BLaER1 treated with 17β-estradiol and CSF1 and Interleukin-3, amounts not matched to agents 10 nM and 100 nM (cell line): Measurements from ENCODE around the gene AKAP8L.
"Not testable (repeated sequence)": the region's sequence is repeated elsewhere in the genome, so short reads cannot be mapped to it uniquely, and the experiment has no call there.

Experiments
- H3K27ac ChIP-seq, 11 experiments: shearing (Covaris generic); formaldehyde crosslinking; 2 replicates each; pipeline ENCODE4 v1.8.1; 2022
- H3K27me3 ChIP-seq, 11 experiments: shearing (Covaris generic); formaldehyde crosslinking; 2 replicates each; pipeline ENCODE4 v1.8.1; 2022
- H3K36me3 ChIP-seq, 11 experiments: shearing (Covaris generic); formaldehyde crosslinking; 2 replicates each; pipeline ENCODE4 v1.8.1; 2022
- H3K4me1 ChIP-seq, 10 experiments: shearing (Covaris generic); formaldehyde crosslinking; 2 replicates each; pipeline ENCODE4 v1.8.1; 2022
- H3K4me2 ChIP-seq, 11 experiments: shearing (Covaris generic); formaldehyde crosslinking; 2 replicates each; pipeline ENCODE4 v1.8.1; 2022
- H3K4me3 ChIP-seq, 10 experiments: shearing (Covaris generic); formaldehyde crosslinking; 2 replicates each; pipeline ENCODE4 v1.8.1; 2022
- H3K9ac ChIP-seq, 11 experiments: shearing (Covaris generic); formaldehyde crosslinking; 2 replicates each; pipeline ENCODE4 v1.8.1; 2022
- H3K9me3 ChIP-seq, 11 experiments: shearing (Covaris generic); formaldehyde crosslinking; replicated peaks in 1 of 11; 2 replicates each; pipeline ENCODE4 v1.8.1; 2022
- H4K20me1 ChIP-seq, 11 experiments: shearing (Covaris generic); formaldehyde crosslinking; 2 replicates each; pipeline ENCODE4 v1.8.1; 2022
- Cebpa-rat ChIP-seq, 11 experiments: shearing (Covaris generic); IDR thresholded peaks; 2 replicates each; pipeline ENCODE4 v1.8.1; 2022

Gene AKAP8L

GRCh38 chr19:15398501-15399233 lies 20.1 kb downstream of the AKAP8L start:
- Histone ChIP-seq H3K4me2 (peak overlapping the region; percentile 61 to 99 (median 88)), H3K9ac (peak overlapping the region in 10 of 11 experiments; percentile 46 to 74 (median 59); a peak in 18 of 22 replicates), H3K9me3 (no peaks in the 10 kb centered on the region), H3K27me3 (no peaks in the 10 kb centered on the region), H4K20me1 (peaks cover 75 to 97% (median 86%) of the 10 kb centered on the region in 11 experiments), H3K4me3 (peak overlapping the region in 7 of 10 experiments; percentile 36 to 56 (median 46); a peak in 13 of 20 replicates), H3K36me3 (peaks cover 90 to 100% (median 97%) of the 10 kb centered on the region in 11 experiments), H3K27ac (peak overlapping the region in 9 of 11 experiments; percentile 9 to 74 (median 64); a peak in 16 of 22 replicates), H3K4me1 (peaks cover 85 to 93% (median 87%) of the 10 kb centered on the region in 10 experiments)
- no peak for TF ChIP-seq Cebpa-rat (IDR thresholded peaks at IDR 0.05)

- peak overlapping the region in 7 of 10 experiments; percentile 36 to 56 (median 46); a peak in 13 of 20 replicates for H3K4me3 ChIP-seq
- H3K4me1 ChIP-seq = peaks cover 76 to 85% (median 78%) of the 10 kb centered on the region in 10 experiments
- peak overlapping the region in 8 of 11 experiments; percentile 53 to 74 (median 60); a peak in 16 of 22 replicates for H3K9ac ChIP-seq
- peak overlapping the region; percentile 61 to 99 (median 88) for H3K4me2 ChIP-seq
- peaks cover 90 to 100% (median 97%) of the 10 kb centered on the region in 11 experiments for H3K36me3 ChIP-seq
- no peaks in the 10 kb centered on the region for H3K9me3 ChIP-seq
- TF ChIP-seq Cebpa-rat (IDR thresholded peaks at IDR 0.05) = no peak
- H3K27me3 ChIP-seq = no peaks in the 10 kb centered on the region
- H4K20me1 ChIP-seq = peaks cover 66 to 93% (median 77%) of the 10 kb centered on the region in 11 experiments
- peak overlapping the region in 8 of 11 experiments; percentile 51 to 74 (median 64); a peak in 16 of 22 replicates for H3K27ac ChIP-seq
Measured at GRCh38 chr19:15397782-15398181, 21.0 kb downstream of the AKAP8L start.

GRCh38 chr19:15397236-15397635 lies 21.6 kb downstream of the AKAP8L start:
- Histone ChIP-seq H3K27me3 (no peaks in the 10 kb centered on the region), H3K4me2 (peak overlapping the region; percentile 61 to 99 (median 88)), H3K4me1 (peaks cover 71 to 79% (median 73%) of the 10 kb centered on the region in 10 experiments), H3K36me3 (peaks cover 89 to 100% (median 97%) of the 10 kb centered on the region in 11 experiments), H3K9me3 (no peaks in the 10 kb centered on the region), H3K9ac (peak overlapping the region in 8 of 11 experiments; percentile 53 to 74 (median 60); a peak in 15 of 22 replicates), H3K27ac (peak overlapping the region in 8 of 11 experiments; percentile 51 to 74 (median 64); a peak in 16 of 22 replicates), H4K20me1 (peaks cover 61 to 88% (median 71%) of the 10 kb centered on the region in 11 experiments), H3K4me3 (peak overlapping the region in 7 of 10 experiments; percentile 36 to 56 (median 46); a peak in 13 of 20 replicates)
- no peak for TF ChIP-seq Cebpa-rat (IDR thresholded peaks at IDR 0.05)

GRCh38 chr19:15396436-15396835 lies 22.4 kb downstream of the AKAP8L start:
- H3K9ac ChIP-seq = peak overlapping the region in 7 of 11 experiments; percentile 4 to 74 (median 59); a peak in 11 of 22 replicates
- H3K27me3 ChIP-seq = no peaks in the 10 kb centered on the region
- H3K27ac ChIP-seq = peak overlapping the region in 7 of 11 experiments; percentile 19 to 74 (median 65); a peak in 10 of 22 replicates
- peaks cover 89 to 100% (median 97%) of the 10 kb centered on the region in 11 experiments for H3K36me3 ChIP-seq
- no peak for TF ChIP-seq Cebpa-rat (IDR thresholded peaks at IDR 0.05)
- peak overlapping the region; percentile 61 to 99 (median 88) for H3K4me2 ChIP-seq
- H3K9me3 ChIP-seq = no peaks in the 10 kb centered on the region
- peaks cover 63 to 71% (median 65%) of the 10 kb centered on the region in 10 experiments for H3K4me1 ChIP-seq
- H3K4me3 ChIP-seq = peak overlapping the region in 6 of 10 experiments; percentile 26 to 48 (median 42); a peak in 5 of 20 replicates
- H4K20me1 ChIP-seq = peaks cover 53 to 84% (median 64%) of the 10 kb centered on the region in 11 experiments

- H4K20me1 ChIP-seq = peaks cover 45 to 78% (median 61%) of the 10 kb centered on the region in 11 experiments
- H3K9me3 ChIP-seq, H3K27me3 ChIP-seq, H3K4me3 ChIP-seq: not testable (repeated sequence)
- peaks cover 82 to 100% (median 95%) of the 10 kb centered on the region in 11 experiments for H3K36me3 ChIP-seq
- peak overlapping the region in 2 of 11 experiments; percentile 36 to 40; a peak in 3 of 22 replicates for H3K27ac ChIP-seq
- peak overlapping the region; percentile 6 to 97 (median 43); a peak in 14 of 22 replicates for H3K4me2 ChIP-seq
- peak overlapping the region in 2 of 11 experiments; percentile 0 to 38; a peak in 1 of 22 replicates for H3K9ac ChIP-seq
- H3K4me1 ChIP-seq = peaks cover 51 to 59% (median 53%) of the 10 kb centered on the region in 10 experiments
Measured at GRCh38 chr19:15395251-15395650, 23.5 kb downstream of the AKAP8L start.

GRCh38 chr19:15394426-15394825 lies 24.4 kb downstream of the AKAP8L start:
- peaks cover 43 to 51% (median 45%) of the 10 kb centered on the region in 10 experiments for H3K4me1 ChIP-seq
- peaks cover 82 to 100% (median 95%) of the 10 kb centered on the region in 11 experiments for H3K36me3 ChIP-seq
- 0 out of 22 replicates have a peak overlapping the region, but pooled peaks of 1 of the 11 experiments have one; percentile 6 for H3K27ac ChIP-seq
- no peak for TF ChIP-seq Cebpa-rat (IDR thresholded peaks at IDR 0.05)
- H3K4me2 ChIP-seq = no peak overlapping the region
- no peak overlapping the region for H3K9ac ChIP-seq
- H3K27me3 ChIP-seq = no peaks in the 10 kb centered on the region
- H3K9me3 ChIP-seq = no peaks in the 10 kb centered on the region
- peaks cover 44 to 78% (median 61%) of the 10 kb centered on the region in 11 experiments; a peak in 21 of 22 replicates for H4K20me1 ChIP-seq
- H3K4me3 ChIP-seq = no peak overlapping the region

- Histone ChIP-seq H3K9me3 (no peaks in the 10 kb centered on the region), H4K20me1 (peaks cover 39 to 78% (median 61%) of the 10 kb centered on the region in 11 experiments; a peak in 21 of 22 replicates), H3K36me3 (peaks cover 81 to 100% (median 95%) of the 10 kb centered on the region in 11 experiments), H3K4me3 (no peak overlapping the region), H3K4me2 (no peak overlapping the region), H3K9ac (no peak overlapping the region), H3K27ac (no peak overlapping the region), H3K27me3 (no peaks in the 10 kb centered on the region), H3K4me1 (peaks cover 38 to 46% (median 40%) of the 10 kb centered on the region in 10 experiments)
- no peak for TF ChIP-seq Cebpa-rat (IDR thresholded peaks at IDR 0.05)
Measured at GRCh38 chr19:15393963-15394362, 24.8 kb downstream of the AKAP8L start.

GRCh38 chr19:15390814-15391213 lies 28.0 kb downstream of the AKAP8L start:
- Histone ChIP-seq H3K27ac (no peak overlapping the region), H3K4me3 (no peak overlapping the region), H4K20me1 (peaks cover 14 to 72% (median 48%) of the 10 kb centered on the region in 11 experiments; a peak in 17 of 22 replicates), H3K4me2 (no peak overlapping the region), H3K9ac (no peak overlapping the region), H3K36me3 (peaks cover 71 to 98% (median 89%) of the 10 kb centered on the region in 11 experiments), H3K9me3 (no peaks in the 10 kb centered on the region), H3K4me1 (peaks cover 7 to 15% (median 8%) of the 10 kb centered on the region in 10 experiments; a peak in 16 of 20 replicates), H3K27me3 (no peaks in the 10 kb centered on the region)
- TF ChIP-seq Cebpa-rat (IDR thresholded peaks at IDR 0.05) = no peak
